Skeletal muscle tissue (tissue), 4 donors: ENCODE results near the gene DLG2. TPM values are rescaled to one million over a fixed set of nuclear protein-coding genes. Genes with fewer than 3 reads are reported as not detected.

Source experiments
- H3K27ac ChIP-seq: one replicate; pipeline ENCODE4 v1.7.0; 2013; ENCODE audit warnings: mild to moderate bottlenecking, low read depth, low read length, inconsistent platforms
- H3K27me3 ChIP-seq, 3 donors: one replicate each; pipeline ENCODE4 v1.7.0; 2013; ENCODE audit warnings: low read length in 3 of 3; ENCODE audit not compliant: control insufficient read depth in 3 of 3, insufficient read depth in 3 of 3
- H3K36me3 ChIP-seq, 3 donors: one replicate each; pipeline ENCODE4 v1.7.0; 2013; ENCODE audit warnings: low read length in 3 of 3; ENCODE audit not compliant: control insufficient read depth in 3 of 3, insufficient read depth in 3 of 3
- H3K4me1 ChIP-seq, 3 donors: one replicate each; pipeline ENCODE4 v1.7.0; 2013; ENCODE audit warnings: low read length in 3 of 3, mild to moderate bottlenecking in 3 of 3; ENCODE audit not compliant: control insufficient read depth in 3 of 3, insufficient read depth in 3 of 3
- H3K4me3 ChIP-seq, 3 donors: one replicate each; pipeline ENCODE4 v1.7.0; 2013; ENCODE audit warnings: low read length in 3 of 3
- H3K9ac ChIP-seq, 3 donors: one replicate each; pipeline ENCODE4 v1.7.0; 2013; ENCODE audit warnings: low read length in 3 of 3, mild to moderate bottlenecking in 3 of 3, moderate library complexity in 2 of 3, low read depth in 1 of 3
- H3K9me3 ChIP-seq, 3 donors: one replicate each; pipeline ENCODE4 v1.7.0; 2013; ENCODE audit warnings: low read length in 3 of 3; ENCODE audit not compliant: control insufficient read depth in 3 of 3
- total RNA-seq: library from RNA; depleted of rRNA; stranded (reverse); fragments of >200 nt; gene quantifications from one replicate; pipeline ENCODE4 v1.2.3, GENCODE V29; 2014
- donor health status: Osteomylitis.

DLG2 gene
- total RNA-seq, 1 donor from 2014 or later, result 18.3 TPM

DNA sequence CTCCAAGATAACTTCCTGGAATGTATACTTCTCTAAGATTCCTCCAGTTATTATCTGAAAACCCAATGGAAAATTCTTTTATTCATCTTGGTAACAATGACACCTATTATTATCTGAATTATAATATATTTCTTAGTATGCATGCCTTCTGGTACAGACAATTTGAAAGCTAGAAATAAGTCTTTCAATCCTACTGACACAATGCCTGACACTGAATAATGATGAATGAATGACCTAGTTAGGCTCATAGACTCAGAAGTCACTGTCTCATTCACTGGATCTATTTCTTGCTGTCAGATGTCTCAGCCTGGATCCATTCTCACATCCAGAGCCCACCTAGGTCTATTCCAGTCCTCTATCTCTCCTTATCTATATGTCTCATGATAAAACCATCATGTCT, 1214.3 kb downstream of the DLG2 start:
- Histone ChIP-seq H3K9me3 (no peaks in the 10 kb centered on the region), H3K27me3 (no peaks in the 10 kb centered on the region), H3K4me1 (no peaks in the 10 kb centered on the region), H3K27ac (no peak overlapping the region), H3K4me3 (no peak overlapping the region), H3K36me3 (no peaks in the 10 kb centered on the region), H3K9ac (no peak overlapping the region)

DNA sequence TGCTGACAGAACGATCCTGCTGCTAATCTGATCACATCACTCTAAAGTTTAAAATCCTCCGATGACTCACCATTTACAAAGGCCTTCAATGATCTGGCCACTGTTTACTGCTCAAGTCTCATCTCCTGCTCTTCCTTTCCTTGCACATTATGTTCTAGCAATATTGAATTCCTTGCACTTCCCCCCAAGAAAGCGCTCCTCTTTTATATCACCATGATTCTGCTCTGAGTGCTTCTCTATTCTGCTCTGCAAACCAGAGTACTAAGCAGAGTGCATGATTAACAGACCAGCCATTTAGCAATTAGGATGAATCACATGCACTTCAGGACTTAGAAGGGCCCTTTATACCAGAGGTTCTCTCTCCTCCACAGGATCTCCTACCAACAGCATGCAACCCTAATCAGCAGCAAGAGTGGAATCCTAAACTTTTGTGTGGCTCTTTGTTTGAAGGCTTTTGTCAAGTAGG, 1218.2 kb downstream of the DLG2 start:
- Histone ChIP-seq H3K27ac (no peak overlapping the region), H3K9ac (no peak overlapping the region), H3K27me3 (no peaks in the 10 kb centered on the region), H3K4me3 (no peak overlapping the region), H3K36me3 (no peaks in the 10 kb centered on the region), H3K4me1 (no peaks in the 10 kb centered on the region), H3K9me3 (no peaks in the 10 kb centered on the region)

- no peaks in the 10 kb centered on the region for H3K27me3 ChIP-seq
- H3K9ac ChIP-seq, result no peak overlapping the region
- H3K4me1 ChIP-seq, result no peaks in the 10 kb centered on the region
- H3K4me3 ChIP-seq, result no peak overlapping the region
- no peak overlapping the region for H3K27ac ChIP-seq
- H3K9me3 ChIP-seq, result no peaks in the 10 kb centered on the region
- no peaks in the 10 kb centered on the region for H3K36me3 ChIP-seq
Measured at GRCh38 chr11:84407091-84407490, 1220.1 kb downstream of the DLG2 start.

DNA sequence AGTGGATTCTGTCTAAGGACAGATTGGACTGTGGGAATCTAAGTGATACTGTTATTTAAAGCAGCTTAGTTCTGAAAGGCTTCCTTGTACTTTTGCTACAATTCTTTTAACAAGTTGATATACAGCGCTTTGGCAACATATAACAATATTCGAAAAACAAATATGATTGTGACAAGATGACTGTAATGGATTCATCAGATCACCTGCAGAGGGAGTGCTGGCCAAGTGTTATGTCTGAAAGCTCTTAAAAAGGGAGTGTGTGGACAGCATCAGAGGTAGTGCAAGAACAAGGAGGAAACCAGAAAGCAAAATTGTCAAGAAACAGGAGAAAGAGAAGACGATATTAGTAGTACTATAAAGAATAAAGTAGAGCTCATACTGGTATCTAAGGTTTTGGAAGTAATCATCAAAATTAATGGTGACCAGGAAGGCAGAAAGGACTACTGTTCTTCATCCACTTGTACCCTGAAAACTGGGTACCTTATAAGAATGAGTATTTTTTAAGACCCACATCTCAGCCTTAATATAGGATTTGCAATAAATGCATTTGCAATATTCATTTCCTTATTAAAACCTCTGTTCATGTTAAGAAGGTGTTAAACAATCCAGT, 1229.0 kb downstream of the DLG2 start:
- no peak overlapping the region for H3K4me3 ChIP-seq
- no peaks in the 10 kb centered on the region for H3K9me3 ChIP-seq
- H3K4me1 ChIP-seq, result no peaks in the 10 kb centered on the region
- no peak overlapping the region for H3K27ac ChIP-seq
- no peaks in the 10 kb centered on the region for H3K36me3 ChIP-seq
- no peaks in the 10 kb centered on the region for H3K27me3 ChIP-seq
- H3K9ac ChIP-seq, result no peak overlapping the region

DNA sequence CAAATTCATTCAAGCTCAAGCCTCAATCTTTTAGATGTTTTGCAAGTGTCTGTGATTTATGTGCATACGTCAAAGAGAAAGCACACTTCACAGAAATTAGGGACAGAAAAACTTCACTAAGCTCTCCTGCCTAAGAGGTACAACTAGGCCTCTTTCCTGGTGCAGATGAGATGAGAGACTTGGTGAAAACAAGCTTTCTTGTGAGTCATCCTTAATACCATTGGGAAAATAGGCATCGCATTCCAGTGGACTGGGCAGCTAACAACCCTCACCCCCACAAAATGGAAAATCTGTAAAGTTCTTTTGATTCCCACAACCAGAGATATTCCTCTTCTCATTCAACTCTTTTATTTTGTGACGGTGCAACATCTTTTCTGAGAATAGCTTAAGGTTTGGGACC, 1230.6 kb downstream of the DLG2 start:
- Histone ChIP-seq H3K9ac (no peak overlapping the region), H3K9me3 (no peaks in the 10 kb centered on the region), H3K36me3 (no peaks in the 10 kb centered on the region), H3K4me3 (no peak overlapping the region), H3K27ac (no peak overlapping the region), H3K4me1 (no peaks in the 10 kb centered on the region), H3K27me3 (no peaks in the 10 kb centered on the region)

GRCh38 chr11:84390441-84391078, 1236.6 kb downstream of the DLG2 start:
- Histone ChIP-seq H3K9me3 (no peaks in the 10 kb centered on the region), H3K36me3 (no peaks in the 10 kb centered on the region), H3K27ac (no peak overlapping the region), H3K27me3 (no peaks in the 10 kb centered on the region), H3K4me1 (no peaks in the 10 kb centered on the region), H3K4me3 (no peak overlapping the region), H3K9ac (no peak overlapping the region)

DNA sequence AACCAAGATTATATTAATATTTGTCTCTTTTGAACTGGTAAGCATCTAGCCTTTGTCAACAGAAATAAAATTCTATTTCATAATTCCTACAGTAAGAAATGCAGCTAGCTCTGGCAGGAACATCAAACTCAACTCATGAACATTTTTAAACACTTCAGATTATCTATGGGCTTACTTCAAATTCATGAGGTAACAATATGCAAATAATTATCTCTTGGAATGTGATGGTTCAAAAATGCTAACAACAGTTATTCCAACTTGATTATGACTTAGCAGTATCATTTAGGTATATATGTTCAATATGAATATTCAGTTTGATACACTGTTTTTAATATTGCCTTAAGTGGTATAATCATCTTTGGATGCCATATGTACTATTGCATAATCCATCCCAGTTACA, 1237.4 kb downstream of the DLG2 start:
- no peak overlapping the region for H3K27ac ChIP-seq
- H3K36me3 ChIP-seq, result no peaks in the 10 kb centered on the region
- H3K4me3 ChIP-seq, result no peak overlapping the region
- H3K27me3 ChIP-seq, result no peaks in the 10 kb centered on the region
- H3K9ac ChIP-seq, result no peak overlapping the region
- no peaks in the 10 kb centered on the region for H3K4me1 ChIP-seq
- no peaks in the 10 kb centered on the region for H3K9me3 ChIP-seq

DNA sequence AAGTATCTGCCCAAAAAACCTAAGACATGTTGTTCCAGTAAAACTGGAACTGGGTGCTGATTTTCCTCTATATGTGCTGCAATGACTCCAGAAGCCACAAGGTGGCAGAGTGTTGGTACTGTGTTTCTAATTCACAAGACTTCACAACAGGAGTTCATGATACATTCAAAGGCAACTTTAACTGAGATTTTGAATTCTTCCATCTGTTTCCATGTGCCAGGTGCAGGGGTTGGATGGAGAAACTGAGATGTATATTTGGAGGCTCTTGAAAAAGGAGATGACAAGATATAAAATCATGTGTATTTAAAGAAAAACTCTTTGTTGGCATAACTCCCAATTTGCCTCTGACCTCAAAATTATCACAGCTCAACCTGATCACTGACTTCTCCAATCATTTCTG, 1242.4 kb downstream of the DLG2 start:
- H3K36me3 ChIP-seq, result no peaks in the 10 kb centered on the region
- no peaks in the 10 kb centered on the region for H3K9me3 ChIP-seq
- no peaks in the 10 kb centered on the region for H3K4me1 ChIP-seq
- H3K27me3 ChIP-seq, result no peaks in the 10 kb centered on the region
- no peak overlapping the region for H3K27ac ChIP-seq
- no peak overlapping the region for H3K4me3 ChIP-seq
- no peak overlapping the region for H3K9ac ChIP-seq

DNA sequence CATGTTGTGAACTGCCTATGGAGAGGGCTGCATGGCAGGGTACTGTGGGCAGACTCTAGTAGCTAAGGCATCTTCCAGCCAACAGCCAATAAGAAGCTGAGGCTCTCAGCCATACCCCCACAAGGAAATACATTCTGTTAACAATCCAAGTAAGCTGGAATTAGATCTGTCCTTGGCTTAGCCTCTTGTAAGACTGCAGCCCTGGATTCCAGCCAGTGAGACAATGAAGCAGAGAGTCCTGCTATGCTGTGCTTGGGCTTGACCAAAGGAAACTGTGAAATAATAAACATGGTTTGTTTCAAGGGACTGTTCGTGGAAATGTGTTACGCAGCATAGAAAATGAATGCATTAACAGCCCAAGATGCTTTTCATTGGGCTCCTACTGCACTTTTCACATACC, 1243.6 kb downstream of the DLG2 start:
- Histone ChIP-seq H3K4me1 (no peaks in the 10 kb centered on the region), H3K4me3 (no peak overlapping the region), H3K27ac (no peak overlapping the region), H3K36me3 (no peaks in the 10 kb centered on the region), H3K9me3 (no peaks in the 10 kb centered on the region), H3K9ac (no peak overlapping the region), H3K27me3 (no peaks in the 10 kb centered on the region)

DNA sequence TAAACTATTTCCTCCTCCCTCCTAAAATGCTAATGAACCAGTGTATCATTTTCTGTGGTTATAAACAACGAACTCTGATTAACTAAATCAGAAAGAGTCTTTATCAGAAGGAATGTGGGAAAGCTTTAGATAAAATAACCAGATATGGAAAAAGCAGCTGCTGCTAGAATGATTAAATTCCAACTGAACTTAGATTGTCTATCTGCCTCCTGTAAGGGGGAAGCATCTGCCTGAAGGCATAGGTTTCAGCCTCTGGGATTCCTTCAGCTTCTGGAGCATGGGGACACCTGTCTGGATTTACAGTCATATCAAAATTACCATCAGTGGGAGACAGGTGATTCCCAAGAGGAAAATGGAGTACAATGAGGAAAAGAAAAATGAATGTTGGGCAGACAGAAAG, 1245.5 kb downstream of the DLG2 start:
- no peaks in the 10 kb centered on the region for H3K36me3 ChIP-seq
- no peaks in the 10 kb centered on the region for H3K4me1 ChIP-seq
- no peaks in the 10 kb centered on the region for H3K27me3 ChIP-seq
- no peak overlapping the region for H3K4me3 ChIP-seq
- H3K9me3 ChIP-seq, result no peaks in the 10 kb centered on the region
- H3K27ac ChIP-seq, result no peak overlapping the region
- no peak overlapping the region for H3K9ac ChIP-seq
